K562 (cell line): ENCODE results near the gene UBXN10. TPM values are rescaled to one million over a fixed set of nuclear protein-coding genes. Genes with fewer than 3 reads are reported as not detected.
A peak's percentile ranks its signal among the peaks of the same experiment; 100 is the strongest.

Experiments
- BACH1 ChIP-seq: fragments of 200-800 bp; sonication (Bioruptor generic); IDR thresholded peaks from 2 replicates; pipeline ENCODE4 v1.6.1; 2016; ENCODE audit warnings: missing genetic modification characterization, missing compliant biosample characterization
- C11orf30 ChIP-seq: fragments of 450-650 bp; IDR thresholded peaks from 2 replicates; pipeline ENCODE4 v1.6.1; 2016; ENCODE audit warnings: low read depth, mild to moderate bottlenecking
- CREB1 ChIP-seq, 2 experiments: sonication (generic) in 1 of 2; formaldehyde crosslinking in 1 of 2; IDR thresholded peaks; 2 replicates each; pipeline versions ENCODE4 v1.6.1 to v1.8.0; 2012 to 2022; ENCODE audit warnings: inconsistent platforms in 1 of 2, mild to moderate bottlenecking in 1 of 2, missing genetic modification reagents in 1 of 2, moderate library complexity in 1 of 2
- ESRRA ChIP-seq: fragments of 450-650 bp; IDR thresholded peaks from 2 replicates; pipeline ENCODE4 v1.6.1; 2014; ENCODE audit warnings: low read depth, mild to moderate bottlenecking, moderate library complexity, borderline replicate concordance
- FOSL1 ChIP-seq: fragments of 200-800 bp; sonication (Bioruptor generic); conservative IDR thresholded peaks from 2 replicates; pipeline ENCODE4 v1.6.1; 2016; ENCODE audit warnings: missing genetic modification characterization, missing compliant biosample characterization
- FUS ChIP-seq: fragments of 200-400 bp; formaldehyde crosslinking; optimal IDR thresholded peaks from 2 replicates; pipeline ENCODE3; 2017; ENCODE audit warnings: low read depth, low read length
- KHSRP ChIP-seq: fragments of 450-650 bp; IDR thresholded peaks from 2 replicates; pipeline ENCODE4 v1.6.1; 2017
- L3MBTL2 ChIP-seq: fragments of 450-650 bp; IDR thresholded peaks from 2 replicates; pipeline ENCODE4 v1.6.1; 2016; ENCODE audit warnings: mild to moderate bottlenecking, moderate library complexity
- MAFG ChIP-seq: fragments of 450-650 bp; conservative IDR thresholded peaks from 2 replicates; pipeline ENCODE4 v1.6.1; 2016; ENCODE audit warnings: missing genetic modification characterization, missing compliant biosample characterization
- NBN ChIP-seq: fragments of 450-650 bp; IDR thresholded peaks from 2 replicates; pipeline ENCODE4 v1.6.1; 2016; ENCODE audit warnings: low read depth, mild to moderate bottlenecking
- NFE2L1 ChIP-seq: fragments of 450-650 bp; IDR thresholded peaks from 2 replicates; pipeline ENCODE4 v1.6.1; 2016; ENCODE audit warnings: missing genetic modification characterization, low read depth, mild to moderate bottlenecking, missing compliant biosample characterization, moderate library complexity, borderline replicate concordance
- SOX6 ChIP-seq: fragments of 450-650 bp; IDR thresholded peaks from 2 replicates; pipeline ENCODE4 v1.6.1; 2014; ENCODE audit warnings: mild to moderate bottlenecking
- ZFPM2 ChIP-seq: fragments of 250-450 bp; sonication (Bioruptor Pico); IDR thresholded peaks from 2 replicates; pipeline ENCODE4 v1.5.1; 2022; ENCODE audit warnings: mild to moderate bottlenecking
- ZNF239 ChIP-seq: fragments of 250-450 bp; sonication (Bioruptor Pico); IDR thresholded peaks from 2 replicates; pipeline ENCODE4 v1.4.0; 2020; ENCODE audit warnings: mild to moderate bottlenecking
- ZNF507 ChIP-seq: conservative IDR thresholded peaks from 2 replicates; pipeline ENCODE4 v1.6.1; 2017; ENCODE audit warnings: missing genetic modification characterization, missing compliant biosample characterization
- polyA plus RNA-seq, 8 experiments: library from polyadenylated mRNA; depleted of rRNA in 4 of 8; stranded (reverse) in 5 of 8; unstranded in 3 of 8; fragments of >200 nt; fragmentation: Nextera tagmentation in 2 of 8; fragmentation: Illumina TruSeq in 1 of 8; extraction: Ambion mirVana in 2 of 8; extraction: Trizol in 1 of 8; gene quantifications; 2 replicates each; pipeline versions ENCODE4 v1.2.1 to v1.2.3, GENCODE V29; 2011 to 2014; ENCODE audit warnings: inconsistent platforms in 1 of 8, missing spikeins in 1 of 8
- total RNA-seq, 7 experiments: library from RNA; depleted of rRNA in 6 of 7; stranded (reverse); fragments of >200 nt in 6 of 7; fragmentation: Illumina TruSeq in 2 of 7; extraction: Trizol in 2 of 7; gene quantifications; 2 replicates each; pipeline versions ENCODE4 v1.2.1 to v1.2.3, GENCODE V29; 2011 to 2021; ENCODE audit warnings: low replicate concordance in 1 of 7
- TF ChIP-seq, protein P1 (sequence below): sonication (generic); formaldehyde crosslinking; IDR thresholded peaks from 2 replicates; pipeline ENCODE4 v1.8.0; 2022; ENCODE audit warnings: mild to moderate bottlenecking, missing genetic modification reagents
- TF ChIP-seq, protein P2 (sequence below): fragments of 450-650 bp; conservative IDR thresholded peaks from 2 replicates; pipeline ENCODE4 v1.6.1; 2016; ENCODE audit warnings: missing genetic modification characterization, low read depth, mild to moderate bottlenecking, control low read depth, missing compliant biosample characterization
- TF ChIP-seq, protein P3 (sequence below): fragments of 250-450 bp; sonication (Bioruptor Pico); IDR thresholded peaks from 2 replicates; pipeline ENCODE4 v1.4.0; 2020
- TF ChIP-seq, protein P4 (sequence below): fragments of 250-450 bp; sonication (Bioruptor Pico); IDR thresholded peaks from 2 replicates; pipeline ENCODE4 v1.8.0; 2022; ENCODE audit warnings: moderate library complexity, mild to moderate bottlenecking, inconsistent platforms
- TF ChIP-seq, protein P5 (sequence below): sonication (generic); formaldehyde crosslinking; IDR thresholded peaks from 2 replicates; pipeline ENCODE4 v1.8.1; 2023; ENCODE audit warnings: mild to moderate bottlenecking, missing genetic modification reagents

UBXN10 gene
- total and polyA plus RNA-seq, 9 of the 15 experiments (the other 6 are each of a cell fraction or from before 2014, with no cell fraction given) = 10.7 to 17.7 (median 13.6) TPM

DNA sequence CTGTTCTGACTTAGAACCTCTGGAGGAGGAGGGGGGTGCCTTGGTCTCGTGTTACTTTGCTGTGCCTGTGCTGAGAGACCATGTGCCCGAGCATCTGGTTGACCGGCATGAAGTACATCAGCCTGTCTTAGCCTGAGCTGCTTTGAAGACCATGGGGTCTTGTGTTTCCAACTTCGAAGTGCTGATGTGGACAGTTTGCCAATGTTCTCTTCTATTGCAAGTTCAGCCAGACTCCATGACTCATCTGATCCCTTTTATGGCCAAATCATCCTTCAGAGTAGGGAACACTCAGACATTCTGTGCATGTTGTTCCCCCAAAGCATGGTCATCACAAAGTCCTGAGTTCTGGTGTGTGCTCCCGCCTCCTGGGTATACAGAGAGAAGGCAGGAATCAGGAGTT is 6.5 kb downstream of the UBXN10 start (continued):
- TF ChIP-seq, protein P1, sequence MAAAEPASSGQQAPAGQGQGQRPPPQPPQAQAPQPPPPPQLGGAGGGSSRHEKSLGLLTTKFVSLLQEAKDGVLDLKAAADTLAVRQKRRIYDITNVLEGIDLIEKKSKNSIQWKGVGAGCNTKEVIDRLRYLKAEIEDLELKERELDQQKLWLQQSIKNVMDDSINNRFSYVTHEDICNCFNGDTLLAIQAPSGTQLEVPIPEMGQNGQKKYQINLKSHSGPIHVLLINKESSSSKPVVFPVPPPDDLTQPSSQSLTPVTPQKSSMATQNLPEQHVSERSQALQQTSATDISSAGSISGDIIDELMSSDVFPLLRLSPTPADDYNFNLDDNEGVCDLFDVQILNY (CRISPR knock-in tag) = no peak
- TF ChIP-seq, protein P2, sequence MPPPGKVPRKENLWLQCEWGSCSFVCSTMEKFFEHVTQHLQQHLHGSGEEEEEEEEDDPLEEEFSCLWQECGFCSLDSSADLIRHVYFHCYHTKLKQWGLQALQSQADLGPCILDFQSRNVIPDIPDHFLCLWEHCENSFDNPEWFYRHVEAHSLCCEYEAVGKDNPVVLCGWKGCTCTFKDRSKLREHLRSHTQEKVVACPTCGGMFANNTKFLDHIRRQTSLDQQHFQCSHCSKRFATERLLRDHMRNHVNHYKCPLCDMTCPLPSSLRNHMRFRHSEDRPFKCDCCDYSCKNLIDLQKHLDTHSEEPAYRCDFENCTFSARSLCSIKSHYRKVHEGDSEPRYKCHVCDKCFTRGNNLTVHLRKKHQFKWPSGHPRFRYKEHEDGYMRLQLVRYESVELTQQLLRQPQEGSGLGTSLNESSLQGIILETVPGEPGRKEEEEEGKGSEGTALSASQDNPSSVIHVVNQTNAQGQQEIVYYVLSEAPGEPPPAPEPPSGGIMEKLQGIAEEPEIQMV (tag) = no peak
- TF ChIP-seq MAFG (tag) (peak; percentile 43; the same call in 1 of the 2 replicates), SOX6 (no peak), C11orf30 (peak; percentile 59; the same call in 1 of the 2 replicates), ESRRA (no peak), ZFPM2 (CRISPR knock-in tag) (no peak), NFE2L1 (no peak), CREB1 (IDR thresholded peaks at IDR 0.05) (no peak), CREB1 (CRISPR knock-in tag; IDR thresholded peaks at IDR 0.05) (no peak), FOSL1 (peak; percentile 53), ZNF507 (tag) (no peak), ZNF239 (CRISPR knock-in tag) (no peak), BACH1 (tag) (no peak), KHSRP (no peak), L3MBTL2 (peak; percentile 51), FUS (no peak), NBN (no peak)
- TF ChIP-seq, protein P3, sequence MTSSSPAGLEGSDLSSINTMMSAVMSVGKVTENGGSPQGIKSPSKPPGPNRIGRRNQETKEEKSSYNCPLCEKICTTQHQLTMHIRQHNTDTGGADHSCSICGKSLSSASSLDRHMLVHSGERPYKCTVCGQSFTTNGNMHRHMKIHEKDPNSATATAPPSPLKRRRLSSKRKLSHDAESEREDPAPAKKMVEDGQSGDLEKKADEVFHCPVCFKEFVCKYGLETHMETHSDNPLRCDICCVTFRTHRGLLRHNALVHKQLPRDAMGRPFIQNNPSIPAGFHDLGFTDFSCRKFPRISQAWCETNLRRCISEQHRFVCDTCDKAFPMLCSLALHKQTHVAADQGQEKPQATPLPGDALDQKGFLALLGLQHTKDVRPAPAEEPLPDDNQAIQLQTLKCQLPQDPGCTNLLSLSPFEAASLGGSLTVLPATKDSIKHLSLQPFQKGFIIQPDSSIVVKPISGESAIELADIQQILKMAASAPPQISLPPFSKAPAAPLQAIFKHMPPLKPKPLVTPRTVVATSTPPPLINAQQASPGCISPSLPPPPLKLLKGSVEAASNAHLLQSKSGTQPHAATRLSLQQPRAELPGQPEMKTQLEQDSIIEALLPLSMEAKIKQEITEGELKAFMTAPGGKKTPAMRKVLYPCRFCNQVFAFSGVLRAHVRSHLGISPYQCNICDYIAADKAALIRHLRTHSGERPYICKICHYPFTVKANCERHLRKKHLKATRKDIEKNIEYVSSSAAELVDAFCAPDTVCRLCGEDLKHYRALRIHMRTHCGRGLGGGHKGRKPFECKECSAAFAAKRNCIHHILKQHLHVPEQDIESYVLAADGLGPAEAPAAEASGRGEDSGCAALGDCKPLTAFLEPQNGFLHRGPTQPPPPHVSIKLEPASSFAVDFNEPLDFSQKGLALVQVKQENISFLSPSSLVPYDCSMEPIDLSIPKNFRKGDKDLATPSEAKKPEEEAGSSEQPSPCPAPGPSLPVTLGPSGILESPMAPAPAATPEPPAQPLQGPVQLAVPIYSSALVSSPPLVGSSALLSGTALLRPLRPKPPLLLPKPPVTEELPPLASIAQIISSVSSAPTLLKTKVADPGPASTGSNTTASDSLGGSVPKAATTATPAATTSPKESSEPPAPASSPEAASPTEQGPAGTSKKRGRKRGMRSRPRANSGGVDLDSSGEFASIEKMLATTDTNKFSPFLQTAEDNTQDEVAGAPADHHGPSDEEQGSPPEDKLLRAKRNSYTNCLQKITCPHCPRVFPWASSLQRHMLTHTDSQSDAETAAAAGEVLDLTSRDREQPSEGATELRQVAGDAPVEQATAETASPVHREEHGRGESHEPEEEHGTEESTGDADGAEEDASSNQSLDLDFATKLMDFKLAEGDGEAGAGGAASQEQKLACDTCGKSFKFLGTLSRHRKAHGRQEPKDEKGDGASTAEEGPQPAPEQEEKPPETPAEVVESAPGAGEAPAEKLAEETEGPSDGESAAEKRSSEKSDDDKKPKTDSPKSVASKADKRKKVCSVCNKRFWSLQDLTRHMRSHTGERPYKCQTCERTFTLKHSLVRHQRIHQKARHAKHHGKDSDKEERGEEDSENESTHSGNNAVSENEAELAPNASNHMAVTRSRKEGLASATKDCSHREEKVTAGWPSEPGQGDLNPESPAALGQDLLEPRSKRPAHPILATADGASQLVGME (CRISPR knock-in tag) = no peak
- TF ChIP-seq, protein P4, sequence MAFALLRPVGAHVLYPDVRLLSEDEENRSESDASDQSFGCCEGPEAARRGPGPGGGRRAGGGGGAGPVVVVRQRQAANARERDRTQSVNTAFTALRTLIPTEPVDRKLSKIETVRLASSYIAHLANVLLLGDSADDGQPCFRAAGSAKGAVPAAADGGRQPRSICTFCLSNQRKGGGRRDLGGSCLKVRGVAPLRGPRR (CRISPR knock-in tag) = no peak
- TF ChIP-seq, protein P5, sequence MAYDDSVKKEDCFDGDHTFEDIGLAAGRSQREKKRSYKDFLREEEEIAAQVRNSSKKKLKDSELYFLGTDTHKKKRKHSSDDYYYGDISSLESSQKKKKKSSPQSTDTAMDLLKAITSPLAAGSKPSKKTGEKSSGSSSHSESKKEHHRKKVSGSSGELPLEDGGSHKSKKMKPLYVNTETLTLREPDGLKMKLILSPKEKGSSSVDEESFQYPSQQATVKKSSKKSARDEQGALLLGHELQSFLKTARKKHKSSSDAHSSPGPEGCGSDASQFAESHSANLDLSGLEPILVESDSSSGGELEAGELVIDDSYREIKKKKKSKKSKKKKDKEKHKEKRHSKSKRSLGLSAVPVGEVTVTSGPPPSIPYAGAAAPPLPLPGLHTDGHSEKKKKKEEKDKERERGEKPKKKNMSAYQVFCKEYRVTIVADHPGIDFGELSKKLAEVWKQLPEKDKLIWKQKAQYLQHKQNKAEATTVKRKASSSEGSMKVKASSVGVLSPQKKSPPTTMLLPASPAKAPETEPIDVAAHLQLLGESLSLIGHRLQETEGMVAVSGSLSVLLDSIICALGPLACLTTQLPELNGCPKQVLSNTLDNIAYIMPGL = no peak
